Hippocampal formation (tissue), 2 donors: Measurements from ENCODE around the gene KCNK4.

Experiments
- DNase-seq, 2 donors: peaks; one replicate each; lab custom pipeline; 2025; lab: John Stamatoyannopoulos, UW

KCNK4 gene

DNA sequence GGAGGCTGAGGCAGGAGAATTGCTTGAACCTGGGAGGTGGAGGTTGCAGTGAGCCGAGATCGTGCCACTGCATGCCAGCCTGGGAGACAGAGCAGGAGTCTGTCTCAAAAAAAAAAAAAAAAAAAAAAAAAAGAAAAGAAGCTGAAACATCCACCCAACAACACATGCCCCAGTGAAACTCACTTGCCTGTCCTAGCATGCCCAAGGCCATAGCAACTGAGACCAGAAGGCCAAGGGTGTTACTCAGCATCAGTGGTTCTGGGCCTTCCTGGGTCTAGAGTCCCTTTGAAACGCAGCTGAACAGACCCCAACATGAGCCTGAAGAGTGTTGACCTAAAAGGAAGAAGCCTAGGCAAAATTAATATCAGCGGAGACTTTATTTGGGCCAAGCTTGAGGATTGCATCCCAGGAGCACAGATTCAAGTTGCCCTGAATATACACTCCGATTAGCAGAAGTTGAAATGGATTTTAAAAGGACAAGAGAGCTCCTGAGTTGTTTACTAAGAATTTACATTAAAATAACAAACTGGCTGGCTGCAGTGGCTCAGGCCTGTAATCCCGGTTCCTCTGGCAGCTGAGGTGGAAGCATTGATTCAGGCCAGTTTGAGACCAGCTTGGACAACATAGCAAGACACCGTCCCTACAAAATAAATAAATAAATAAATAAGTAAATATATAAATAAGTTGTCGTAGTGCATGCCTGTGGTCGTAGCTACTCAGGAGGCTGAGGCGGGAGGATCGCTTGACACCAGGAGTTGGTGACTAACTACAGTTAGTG lies 33.8 kb downstream of the KCNK4 start:
- no peak for DNase-seq

DNA sequence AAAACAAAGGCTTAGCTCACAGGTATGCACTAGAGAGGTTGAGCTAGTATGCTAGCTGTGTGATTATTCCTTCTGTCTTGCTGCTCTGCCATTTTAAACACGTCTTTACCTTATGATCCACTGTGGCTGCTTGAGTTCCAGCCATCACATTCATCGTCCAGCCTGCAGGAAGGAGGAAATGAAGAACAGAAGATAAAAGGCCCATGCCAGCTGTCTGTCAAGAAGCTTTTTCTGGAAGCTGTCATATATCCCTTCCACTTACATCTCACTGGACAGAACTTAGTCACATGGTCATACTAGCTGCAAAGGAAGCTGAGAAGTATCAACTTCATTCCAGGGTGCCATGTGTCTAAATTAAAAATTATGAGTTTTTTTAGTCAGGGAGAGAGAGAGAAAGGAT lies 36.3 kb downstream of the KCNK4 start:
- DNase-seq: no peak

DNA sequence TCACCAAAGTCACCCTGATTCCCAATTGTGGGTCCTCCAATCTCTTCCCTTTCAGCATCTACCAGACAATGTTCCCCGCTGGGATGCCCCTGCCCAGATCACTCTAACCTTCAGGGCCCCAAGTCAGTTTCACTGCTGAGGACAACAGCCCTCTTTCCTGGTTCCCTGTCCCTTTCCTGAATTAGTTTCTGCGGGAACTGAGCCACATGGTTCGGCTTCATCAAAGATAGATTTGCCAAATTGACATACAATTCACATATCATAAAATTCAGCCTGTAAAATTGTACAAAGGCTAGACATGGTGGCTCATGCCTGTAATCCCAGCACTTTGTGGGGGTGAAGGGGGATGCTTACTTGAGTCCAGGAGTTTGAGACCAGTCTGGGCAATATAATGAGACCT lies 36.9 kb downstream of the KCNK4 start:
- no peak for DNase-seq

- DNase-seq: no peak
These were observed 39.8 kb downstream of the KCNK4 start for GRCh38 chr11:64330888-64331287.

DNA sequence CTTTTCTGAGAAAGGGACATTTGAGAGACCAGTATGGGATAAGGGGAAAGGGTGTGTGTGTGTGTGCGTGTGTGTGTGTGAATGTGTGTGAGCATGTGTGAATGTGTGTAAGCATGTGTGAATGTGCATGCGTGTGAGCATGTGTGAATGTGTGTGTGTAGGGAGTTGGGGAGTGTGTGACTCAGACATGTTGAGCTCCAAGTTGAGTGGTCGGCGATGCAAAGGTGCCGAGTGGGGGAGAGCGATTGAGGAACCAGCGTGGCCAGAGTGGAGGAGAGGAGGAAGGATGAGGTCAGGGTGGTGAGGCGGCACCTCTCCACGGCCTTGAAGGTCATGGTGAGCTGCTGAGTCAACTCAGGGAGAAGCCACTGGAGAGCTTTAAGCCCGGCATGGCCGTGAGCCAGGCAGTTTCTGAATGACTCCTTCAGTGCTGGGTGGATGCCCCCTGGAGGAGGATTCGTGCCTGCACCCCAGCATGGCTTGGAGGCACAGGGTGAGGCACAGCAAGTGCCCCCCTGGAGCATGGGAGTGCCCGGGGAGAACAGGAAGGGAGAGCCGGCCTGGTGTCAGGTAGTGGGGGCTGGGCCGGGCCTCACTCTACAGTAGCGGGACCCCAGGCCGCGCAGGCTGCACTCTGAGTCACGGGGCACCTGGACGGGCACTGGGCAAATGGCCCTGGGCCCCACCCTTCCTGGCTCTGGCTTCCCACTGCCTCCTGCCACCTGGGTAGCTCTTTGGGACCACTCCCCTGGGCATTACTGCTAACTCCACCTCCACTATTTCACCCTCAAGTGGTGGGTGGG lies 40.7 kb downstream of the KCNK4 start:
- DNase-seq: peak in 1 of 2 donors; percentile 25

- DNase-seq: no peak
These were observed 42.5 kb downstream of the KCNK4 start for GRCh38 chr11:64333556-64333955.

- no peak for DNase-seq
These were observed 43.9 kb downstream of the KCNK4 start for GRCh38 chr11:64334764-64335735.

- DNase-seq: no peak
These were observed 46.6 kb downstream of the KCNK4 start for GRCh38 chr11:64337538-64338249.

DNA sequence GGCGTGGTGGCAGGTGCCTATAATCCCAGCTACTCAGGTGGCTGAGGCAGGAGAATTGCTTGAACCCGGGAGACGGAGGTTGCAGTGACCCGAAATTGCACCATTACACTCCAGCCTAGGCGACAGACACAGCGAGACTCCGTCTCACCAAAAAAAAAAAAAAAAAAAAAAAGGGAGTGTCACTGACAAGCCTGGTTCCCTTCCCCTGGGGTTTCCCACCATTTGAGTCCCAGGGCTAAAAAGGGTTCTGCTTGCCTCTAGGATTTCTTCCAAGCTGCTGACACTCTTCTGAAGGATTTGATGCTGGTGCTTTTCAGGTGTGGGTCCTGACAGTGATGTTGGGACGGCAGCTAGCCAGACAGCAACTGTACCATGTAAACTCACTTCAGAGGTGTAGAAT lies 47.6 kb downstream of the KCNK4 start:
- DNase-seq: no peak

DNA sequence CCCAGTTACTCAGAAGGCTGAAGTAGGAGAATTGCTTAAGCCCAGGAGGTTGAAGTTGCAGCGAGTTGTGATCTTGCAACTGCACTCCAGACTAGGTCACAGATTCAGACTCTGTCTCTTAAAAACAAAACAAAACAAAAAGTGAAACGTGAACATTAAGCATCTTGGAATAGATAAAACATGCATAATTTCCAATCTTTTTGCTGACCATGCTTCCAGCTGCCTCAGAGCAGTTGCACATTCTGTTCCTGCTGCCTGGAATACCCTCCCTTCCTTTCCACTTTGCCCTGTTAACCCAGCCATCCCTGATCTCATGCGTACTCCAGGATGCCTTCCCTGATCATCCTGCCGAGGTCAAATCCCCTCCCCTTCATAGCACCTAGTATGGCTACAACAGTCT lies 48.2 kb downstream of the KCNK4 start:
- no peak for DNase-seq

DNA sequence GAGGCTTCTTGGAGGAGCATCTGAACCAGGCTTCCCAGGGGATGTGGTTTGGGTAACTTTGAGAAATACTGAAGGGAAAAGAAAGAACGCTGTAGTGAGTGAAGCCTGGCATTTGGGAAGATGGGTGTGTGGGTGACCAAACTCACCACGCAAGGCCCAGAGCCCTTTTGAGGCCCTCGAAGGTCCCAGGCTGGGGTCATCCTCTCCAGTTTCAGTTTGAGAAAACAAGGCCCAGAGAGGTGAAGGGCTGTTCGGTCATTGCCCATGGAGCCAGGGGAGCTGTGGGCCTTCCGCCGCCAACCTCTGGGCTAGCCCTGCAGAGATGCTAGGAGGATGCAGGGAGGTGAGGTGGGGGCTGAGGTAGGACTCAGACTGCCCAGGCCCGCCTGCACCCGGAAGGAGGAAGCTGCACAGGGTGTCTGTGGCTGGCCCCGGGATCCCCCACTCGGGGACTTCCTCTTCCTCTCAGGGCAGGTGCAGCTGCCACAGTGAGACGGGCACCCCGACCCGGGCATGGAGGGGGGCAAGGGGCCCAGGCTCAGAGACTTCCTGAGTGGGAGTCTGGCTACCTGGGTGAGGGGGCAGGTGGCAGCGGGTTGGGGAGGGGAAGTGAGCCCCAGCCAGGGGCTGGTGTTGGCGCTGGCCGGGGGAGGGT lies 48.8 kb downstream of the KCNK4 start, which contains the start of gene CCDC88B:
Gene CCDC88B (plus strand): TSS at position 451 of the 655 bp plus-strand sequence. CDS start 63 bp downstream, at position 514.
- no peak for DNase-seq

DNA sequence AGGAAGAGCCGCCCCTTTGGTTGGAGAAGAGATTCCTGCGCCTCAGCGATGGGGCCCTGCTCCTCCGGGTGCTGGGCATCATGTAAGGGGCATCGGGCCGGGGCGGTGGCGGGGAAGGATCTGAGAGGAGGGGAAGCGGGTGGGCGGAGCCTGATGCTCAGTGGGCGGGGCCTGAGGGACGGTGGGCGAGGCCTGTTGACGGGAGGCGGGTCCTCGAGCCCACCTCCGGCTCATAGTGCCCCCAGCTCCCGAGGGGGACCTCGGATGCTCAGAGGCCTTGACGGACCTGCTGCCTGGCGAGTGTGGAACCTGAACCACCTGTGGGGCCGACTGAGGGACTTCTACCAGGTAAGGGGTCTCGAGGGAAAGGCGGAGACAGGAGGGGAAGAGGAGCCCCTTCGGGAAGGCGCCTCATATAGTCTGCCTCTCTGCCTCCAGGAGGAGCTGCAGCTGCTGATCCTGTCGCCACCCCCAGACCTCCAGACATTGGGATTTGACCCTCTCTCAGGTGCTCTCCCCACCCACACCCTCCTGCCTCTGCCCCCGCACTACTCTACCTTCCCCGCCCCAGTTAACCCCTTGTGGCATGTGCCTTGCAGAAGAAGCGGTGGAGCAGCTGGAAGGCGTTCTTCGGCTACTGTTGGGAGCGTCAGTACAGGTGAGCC lies 49.7 kb downstream of the KCNK4 start:
- no peak for DNase-seq

GRCh38 chr11:64341429-64341828 lies 50.3 kb downstream of the KCNK4 start:
- no peak for DNase-seq

GRCh38 chr11:64341851-64342791 lies 51.0 kb downstream of the KCNK4 start:
- peak; percentile 31 to 62 for DNase-seq

DNA sequence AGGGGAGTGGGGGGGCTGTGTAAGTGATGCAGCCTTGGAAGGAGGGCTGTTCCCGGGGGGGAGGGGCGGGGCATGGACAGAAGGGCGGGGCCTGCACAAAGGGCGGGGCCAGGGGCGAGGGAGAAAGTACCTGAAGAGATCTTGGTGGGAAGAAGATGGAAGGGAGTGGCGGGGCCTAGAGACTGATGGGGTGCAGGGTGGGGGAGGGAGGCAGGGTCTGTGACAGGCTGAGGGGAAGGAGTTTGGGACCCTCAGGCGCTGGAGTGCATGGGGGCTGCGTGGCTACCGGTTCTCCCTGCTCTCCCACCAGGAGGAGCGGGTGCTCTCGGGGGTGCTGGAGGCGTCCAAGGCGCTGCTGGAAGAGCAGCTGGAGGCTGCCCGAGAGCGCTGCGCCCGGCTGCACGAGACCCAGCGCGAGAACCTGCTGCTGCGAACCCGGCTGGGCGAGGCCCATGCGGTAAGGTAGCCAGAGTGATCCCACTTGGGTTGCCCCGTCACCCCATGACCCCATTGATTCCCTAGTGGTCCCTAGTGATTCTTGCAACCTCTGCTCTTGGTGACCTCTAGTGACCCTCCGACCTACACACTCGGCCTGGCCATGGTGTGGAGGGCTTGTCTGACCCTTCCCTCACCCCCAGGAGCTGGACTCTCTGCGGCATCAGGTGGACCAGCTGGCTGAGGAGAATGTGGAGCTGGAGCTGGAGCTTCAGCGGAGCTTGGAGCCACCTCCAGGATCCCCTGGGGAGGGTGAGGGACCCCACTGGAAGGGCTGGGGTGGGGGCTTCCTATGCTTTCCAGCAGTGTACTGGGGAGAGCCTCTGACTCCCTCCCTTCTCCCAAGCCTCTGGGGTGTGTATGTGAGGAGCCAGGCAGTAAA lies 52.0 kb downstream of the KCNK4 start:
- no peak for DNase-seq

DNA sequence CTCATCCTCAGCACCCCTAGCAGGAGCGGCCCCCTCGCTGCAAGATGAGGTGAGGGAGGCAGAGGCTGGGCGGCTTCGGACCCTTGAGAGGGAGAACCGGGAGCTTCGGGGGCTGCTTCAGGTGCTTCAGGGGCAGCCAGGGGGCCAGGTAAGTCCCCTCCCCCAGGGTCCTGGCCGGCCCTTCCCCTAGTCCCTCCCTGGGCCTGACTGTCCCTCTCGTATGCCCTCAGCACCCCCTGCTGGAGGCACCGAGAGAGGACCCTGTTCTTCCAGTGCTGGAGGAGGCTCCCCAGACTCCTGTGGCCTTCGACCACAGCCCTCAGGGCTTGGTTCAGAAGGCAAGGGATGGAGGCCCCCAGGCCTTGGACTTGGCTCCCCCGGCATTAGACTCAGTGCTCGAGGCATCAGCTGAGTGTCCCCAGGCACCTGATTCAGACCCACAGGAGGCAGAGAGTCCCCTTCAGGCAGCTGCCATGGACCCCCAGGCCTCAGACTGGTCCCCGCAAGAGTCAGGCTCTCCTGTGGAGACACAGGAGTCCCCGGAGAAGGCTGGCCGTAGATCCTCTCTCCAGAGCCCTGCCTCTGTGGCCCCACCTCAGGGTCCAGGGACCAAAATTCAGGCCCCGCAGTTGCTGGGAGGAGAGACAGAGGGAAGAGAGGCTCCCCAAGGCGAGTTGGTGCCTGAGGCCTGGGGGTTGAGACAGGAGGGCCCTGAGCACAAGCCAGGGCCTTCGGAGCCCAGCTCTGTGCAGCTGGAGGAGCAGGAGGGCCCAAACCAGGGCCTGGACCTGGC lies 52.9 kb downstream of the KCNK4 start:
- DNase-seq: no peak

- no peak for DNase-seq
These were observed 53.7 kb downstream of the KCNK4 start for GRCh38 chr11:64344787-64345186.
